Measurements from ENCODE around the gene MOB2.

The MOB2 gene

DNA sequence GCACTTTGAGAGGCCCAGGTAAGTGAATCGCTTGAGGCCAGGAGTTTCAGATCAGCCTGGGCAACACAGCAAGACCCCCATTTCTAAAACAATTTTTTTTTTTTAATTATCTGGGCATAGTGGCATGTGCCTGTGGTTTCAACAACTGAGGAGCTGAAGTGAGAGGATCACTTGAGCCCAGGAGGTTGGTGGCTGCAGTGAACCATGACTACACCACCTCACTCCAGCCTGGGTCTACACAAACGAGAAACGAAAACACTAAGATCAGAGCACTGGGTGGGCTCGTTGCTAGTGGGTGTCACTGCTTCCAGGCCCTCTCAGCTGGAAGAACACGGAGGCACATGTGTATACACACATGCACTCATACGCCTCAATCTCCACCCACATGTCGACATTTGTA, 4.1 kb upstream of the MOB2 start:
- no peak overlapping the region for H2BK5ac ChIP-seq (ENCODE audit: low read depth, low read length, poor library complexity)
- H3K27me3 ChIP-seq (ENCODE audit: insufficient read depth, low read length) = no peaks in the 10 kb centered on the region
- H3K4ac ChIP-seq (ENCODE audit: low read depth, low read length) = no peak overlapping the region
- no peak overlapping the region for H3K18ac ChIP-seq (ENCODE audit: low read length)
- H4K91ac ChIP-seq (ENCODE audit: low read depth, low read length) = no peak overlapping the region
- no peak overlapping the region for H4K8ac ChIP-seq (ENCODE audit: low read depth, low read length)
- H3K36me3 ChIP-seq (ENCODE audit: control insufficient read depth in 1 of 2, insufficient read depth in 2 of 2, low read length in 2 of 2) = no peaks in the 10 kb centered on the region
- no peak overlapping the region for H3K23ac ChIP-seq (ENCODE audit: low read length)
- no peaks in the 10 kb centered on the region for H3K79me2 ChIP-seq (ENCODE audit: control insufficient read depth, insufficient read depth, low read length, poor library complexity)
- H3K14ac ChIP-seq (ENCODE audit: low read length) = no peak overlapping the region
- H3K4me1 ChIP-seq (ENCODE audit: control insufficient read depth in 1 of 2, insufficient read depth in 2 of 2, low read length in 2 of 2) = no peaks in the 10 kb centered on the region
- no peak overlapping the region for H4K12ac ChIP-seq (ENCODE audit: low read depth, low read length)
- H2BK12ac ChIP-seq (ENCODE audit: low read length) = no peak overlapping the region
- WGBS (ENCODE audit: extremely low coverage, insufficient coverage, insufficient read length) = no CpG with 5 or more reads among the region's 7 CpGs
- H2AK5ac ChIP-seq (ENCODE audit: low read length) = no peak overlapping the region
- DNase-seq = no peak
- H3K4me3 ChIP-seq (ENCODE audit: low read depth, low read length) = no peak overlapping the region
- no peak overlapping the region for H3K4me2 ChIP-seq (ENCODE audit: low read length)
- H2BK120ac ChIP-seq (ENCODE audit: insufficient read depth, low read length, poor library complexity) = no peak overlapping the region
- no peak overlapping the region for H3K27ac ChIP-seq (ENCODE audit: low read depth, low read length)
- H3K79me1 ChIP-seq (ENCODE audit: low read length) = no peaks in the 10 kb centered on the region
- no peak overlapping the region for H2AFZ ChIP-seq (ENCODE audit: insufficient read depth, low read length, poor library complexity)
- H3K9me3 ChIP-seq (ENCODE audit: insufficient read depth, low read depth, low read length) = peaks cover 2% of the 10 kb centered on the region
- H3K9ac ChIP-seq (ENCODE audit: low read length) = no peak overlapping the region

DNA sequence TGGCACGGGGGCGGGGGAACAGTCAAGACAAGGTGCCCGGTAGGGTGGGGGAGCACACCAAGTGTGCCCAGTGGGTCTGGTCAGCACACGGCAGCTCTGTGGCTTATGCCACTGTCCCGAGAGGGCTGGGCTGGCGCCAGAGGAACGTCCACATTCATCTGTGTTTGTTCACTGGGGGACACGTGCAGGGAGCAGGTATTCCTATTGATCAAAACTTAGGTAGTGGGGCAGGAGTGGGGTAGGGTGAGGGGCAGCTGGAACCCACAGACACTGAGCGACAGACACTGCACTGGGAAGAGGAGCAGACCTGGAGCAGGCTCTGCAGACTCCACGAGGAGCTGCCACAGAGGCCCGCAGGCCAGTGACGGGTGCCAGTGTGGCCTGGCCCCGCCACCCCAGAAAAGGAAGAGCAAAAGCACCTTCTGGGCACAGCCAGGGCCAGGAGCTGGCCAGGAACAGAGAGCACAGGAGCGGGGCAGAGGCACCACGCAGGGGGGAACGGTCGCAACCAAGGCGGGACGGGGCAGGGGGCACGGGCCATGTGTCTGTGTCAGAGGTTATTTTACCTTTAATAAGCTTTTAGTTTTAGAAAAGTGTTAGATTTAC, 2.1 kb upstream of the MOB2 start:
- Histone ChIP-seq H2BK12ac (ENCODE audit: low read length) (no peak overlapping the region), H2BK5ac (ENCODE audit: low read depth, low read length, poor library complexity) (no peak overlapping the region), H3K27me3 (ENCODE audit: insufficient read depth, low read length) (no peaks in the 10 kb centered on the region), H3K79me2 (ENCODE audit: control insufficient read depth, insufficient read depth, low read length, poor library complexity) (no peaks in the 10 kb centered on the region), H3K4ac (ENCODE audit: low read depth, low read length) (no peak overlapping the region), H3K27ac (ENCODE audit: low read depth, low read length) (no peak overlapping the region), H3K36me3 (ENCODE audit: control insufficient read depth in 1 of 2, insufficient read depth in 2 of 2, low read length in 2 of 2) (no peaks in the 10 kb centered on the region), H4K91ac (ENCODE audit: low read depth, low read length) (no peak overlapping the region), H3K4me2 (ENCODE audit: low read length) (no peak overlapping the region), H4K8ac (ENCODE audit: low read depth, low read length) (no peak overlapping the region), H3K23ac (ENCODE audit: low read length) (no peak overlapping the region), H2BK120ac (ENCODE audit: insufficient read depth, low read length, poor library complexity) (no peak overlapping the region), H2AFZ (ENCODE audit: insufficient read depth, low read length, poor library complexity) (no peak overlapping the region), H3K18ac (ENCODE audit: low read length) (no peak overlapping the region), H3K4me3 (ENCODE audit: low read depth, low read length) (no peak overlapping the region), H3K9me3 (ENCODE audit: insufficient read depth, low read depth, low read length) (peaks cover 2% of the 10 kb centered on the region), H3K4me1 (ENCODE audit: control insufficient read depth in 1 of 2, insufficient read depth in 2 of 2, low read length in 2 of 2) (no peaks in the 10 kb centered on the region), H3K79me1 (ENCODE audit: low read length) (no peaks in the 10 kb centered on the region), H4K12ac (ENCODE audit: low read depth, low read length) (no peak overlapping the region), H3K14ac (ENCODE audit: low read length) (no peak overlapping the region), H2AK5ac (ENCODE audit: low read length) (no peak overlapping the region), H3K9ac (ENCODE audit: low read length) (no peak overlapping the region)
- no CpG with 5 or more reads among the region's 20 CpGs for WGBS (ENCODE audit: extremely low coverage, insufficient coverage, insufficient read length)
- no peak for DNase-seq

GRCh38 chr11:1487851-1488574, 1.4 kb upstream of the MOB2 start:
- Histone ChIP-seq H4K91ac (ENCODE audit: low read depth, low read length) (no peak overlapping the region), H4K12ac (ENCODE audit: low read depth, low read length) (no peak overlapping the region), H2BK5ac (ENCODE audit: low read depth, low read length, poor library complexity) (no peak overlapping the region), H2AK5ac (ENCODE audit: low read length) (no peak overlapping the region), H3K36me3 (ENCODE audit: control insufficient read depth in 1 of 2, insufficient read depth in 2 of 2, low read length in 2 of 2) (no peaks in the 10 kb centered on the region), H3K79me1 (ENCODE audit: low read length) (no peaks in the 10 kb centered on the region), H2BK120ac (ENCODE audit: insufficient read depth, low read length, poor library complexity) (no peak overlapping the region), H3K14ac (ENCODE audit: low read length) (no peak overlapping the region), H3K9me3 (ENCODE audit: insufficient read depth, low read depth, low read length) (peaks cover 2% of the 10 kb centered on the region), H3K27ac (ENCODE audit: low read depth, low read length) (no peak overlapping the region), H3K4me2 (ENCODE audit: low read length) (no peak overlapping the region), H3K79me2 (ENCODE audit: control insufficient read depth, insufficient read depth, low read length, poor library complexity) (no peaks in the 10 kb centered on the region), H3K9ac (ENCODE audit: low read length) (no peak overlapping the region), H3K4ac (ENCODE audit: low read depth, low read length) (no peak overlapping the region), H3K4me1 (ENCODE audit: control insufficient read depth in 1 of 2, insufficient read depth in 2 of 2, low read length in 2 of 2) (no peaks in the 10 kb centered on the region), H4K8ac (ENCODE audit: low read depth, low read length) (no peak overlapping the region), H2AFZ (ENCODE audit: insufficient read depth, low read length, poor library complexity) (no peak overlapping the region), H3K18ac (ENCODE audit: low read length) (no peak overlapping the region), H3K27me3 (ENCODE audit: insufficient read depth, low read length) (no peaks in the 10 kb centered on the region), H3K23ac (ENCODE audit: low read length) (no peak overlapping the region), H3K4me3 (ENCODE audit: low read depth, low read length) (no peak overlapping the region), H2BK12ac (ENCODE audit: low read length) (no peak overlapping the region)
- WGBS (ENCODE audit: extremely low coverage, insufficient coverage, insufficient read length) = no CpG with 5 or more reads among the region's 23 CpGs
- no peak for DNase-seq

- Histone ChIP-seq H2BK12ac (ENCODE audit: low read length) (no peak overlapping the region), H3K9me3 (ENCODE audit: insufficient read depth, low read depth, low read length) (peaks cover 2% of the 10 kb centered on the region), H2BK5ac (ENCODE audit: low read depth, low read length, poor library complexity) (no peak overlapping the region), H3K4me3 (ENCODE audit: low read depth, low read length) (no peak overlapping the region), H3K4me1 (ENCODE audit: control insufficient read depth in 1 of 2, insufficient read depth in 2 of 2, low read length in 2 of 2) (no peaks in the 10 kb centered on the region), H2BK120ac (ENCODE audit: insufficient read depth, low read length, poor library complexity) (no peak overlapping the region), H3K18ac (ENCODE audit: low read length) (no peak overlapping the region), H4K12ac (ENCODE audit: low read depth, low read length) (no peak overlapping the region), H3K79me2 (ENCODE audit: control insufficient read depth, insufficient read depth, low read length, poor library complexity) (no peaks in the 10 kb centered on the region), H3K27ac (ENCODE audit: low read depth, low read length) (no peak overlapping the region), H3K14ac (ENCODE audit: low read length) (no peak overlapping the region), H3K79me1 (ENCODE audit: low read length) (no peaks in the 10 kb centered on the region), H3K9ac (ENCODE audit: low read length) (no peak overlapping the region), H4K8ac (ENCODE audit: low read depth, low read length) (no peak overlapping the region), H3K23ac (ENCODE audit: low read length) (no peak overlapping the region), H3K27me3 (ENCODE audit: insufficient read depth, low read length) (no peaks in the 10 kb centered on the region), H4K91ac (ENCODE audit: low read depth, low read length) (no peak overlapping the region), H2AK5ac (ENCODE audit: low read length) (no peak overlapping the region), H2AFZ (ENCODE audit: insufficient read depth, low read length, poor library complexity) (no peak overlapping the region), H3K4me2 (ENCODE audit: low read length) (no peak overlapping the region), H3K36me3 (ENCODE audit: control insufficient read depth in 1 of 2, insufficient read depth in 2 of 2, low read length in 2 of 2) (no peaks in the 10 kb centered on the region), H3K4ac (ENCODE audit: low read depth, low read length) (no peak overlapping the region)
- WGBS (ENCODE audit: extremely low coverage, insufficient coverage, insufficient read length) = no CpG with 5 or more reads among the region's 21 CpGs
- DNase-seq = no peak
Observed at GRCh38 chr11:1487091-1487850, 692 bp upstream of the MOB2 start.
